ENCODE measurements around the gene GALNT18. TPM values are rescaled to one million over a fixed set of nuclear protein-coding genes. Genes with fewer than 3 reads are reported as not detected.

Gene GALNT18
- polyA plus RNA-seq, 1 donor from 2014 or later = 7.6 TPM

- TF ChIP-seq POLR2AphosphoS5 (IDR thresholded peaks at IDR 0.05) = no peak
- no peak for TF ChIP-seq SMC3 (conservative IDR thresholded peaks at IDR 0.05; ENCODE audit: poor library complexity)
- TF ChIP-seq, protein P1, sequence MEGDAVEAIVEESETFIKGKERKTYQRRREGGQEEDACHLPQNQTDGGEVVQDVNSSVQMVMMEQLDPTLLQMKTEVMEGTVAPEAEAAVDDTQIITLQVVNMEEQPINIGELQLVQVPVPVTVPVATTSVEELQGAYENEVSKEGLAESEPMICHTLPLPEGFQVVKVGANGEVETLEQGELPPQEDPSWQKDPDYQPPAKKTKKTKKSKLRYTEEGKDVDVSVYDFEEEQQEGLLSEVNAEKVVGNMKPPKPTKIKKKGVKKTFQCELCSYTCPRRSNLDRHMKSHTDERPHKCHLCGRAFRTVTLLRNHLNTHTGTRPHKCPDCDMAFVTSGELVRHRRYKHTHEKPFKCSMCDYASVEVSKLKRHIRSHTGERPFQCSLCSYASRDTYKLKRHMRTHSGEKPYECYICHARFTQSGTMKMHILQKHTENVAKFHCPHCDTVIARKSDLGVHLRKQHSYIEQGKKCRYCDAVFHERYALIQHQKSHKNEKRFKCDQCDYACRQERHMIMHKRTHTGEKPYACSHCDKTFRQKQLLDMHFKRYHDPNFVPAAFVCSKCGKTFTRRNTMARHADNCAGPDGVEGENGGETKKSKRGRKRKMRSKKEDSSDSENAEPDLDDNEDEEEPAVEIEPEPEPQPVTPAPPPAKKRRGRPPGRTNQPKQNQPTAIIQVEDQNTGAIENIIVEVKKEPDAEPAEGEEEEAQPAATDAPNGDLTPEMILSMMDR (IDR thresholded peaks at IDR 0.05; ENCODE audit: poor library complexity, severe bottlenecking) = no peak
- TF ChIP-seq REST (IDR thresholded peaks at IDR 0.05; ENCODE audit: borderline replicate concordance) = no peak
- TF ChIP-seq EZH2 (IDR thresholded peaks at IDR 0.05; ENCODE audit: borderline replicate concordance, insufficient read depth, low read length, poor library complexity, severe bottlenecking) = no peak
- no peak for TF ChIP-seq RAD21 (conservative IDR thresholded peaks at IDR 0.05)
- no peak for TF ChIP-seq TAF1 (IDR thresholded peaks at IDR 0.05; ENCODE audit: low read depth)
- TF ChIP-seq EP300 (conservative IDR thresholded peaks at IDR 0.05; ENCODE audit: poor library complexity, severe bottlenecking) = no peak
- no peak for TF ChIP-seq MXI1 (conservative IDR thresholded peaks at IDR 0.05; ENCODE audit: poor library complexity, severe bottlenecking)
- H3F3A ChIP-seq (ENCODE audit: insufficient read depth, low read length, poor library complexity, severe bottlenecking) = no peaks in the 10 kb centered on the region
- no peaks in the 10 kb centered on the region for H3K9me2 ChIP-seq (ENCODE audit: insufficient read depth, low read length)
- no peak overlapping the region for H2AFZ ChIP-seq (ENCODE audit: low read depth, low read length)
- no peak overlapping the region for H3K4me3 ChIP-seq (ENCODE audit: low read length)
- H3K9me3 ChIP-seq (ENCODE audit: low read length) = no peaks in the 10 kb centered on the region
- no peaks in the 10 kb centered on the region for H3K27me3 ChIP-seq (ENCODE audit: insufficient read depth, low read depth, low read length)
- H3K36me3 ChIP-seq (ENCODE audit: insufficient read depth, low read length) = no peaks in the 10 kb centered on the region
- H4K20me1 ChIP-seq (ENCODE audit: insufficient read depth) = no peaks in the 10 kb centered on the region
- no peak overlapping the region for H3K4me2 ChIP-seq (ENCODE audit: low read length)
- H3K9ac ChIP-seq (ENCODE audit: low read length) = no peak overlapping the region
- no peak overlapping the region for H3K27ac ChIP-seq (ENCODE audit: low read length)
- no peaks in the 10 kb centered on the region for H3K79me2 ChIP-seq (replicated peaks; ENCODE audit: insufficient read depth, low read length)
These were observed 13.0 kb downstream of the GALNT18 start for GRCh38 chr11:11608783-11609232.

DNA sequence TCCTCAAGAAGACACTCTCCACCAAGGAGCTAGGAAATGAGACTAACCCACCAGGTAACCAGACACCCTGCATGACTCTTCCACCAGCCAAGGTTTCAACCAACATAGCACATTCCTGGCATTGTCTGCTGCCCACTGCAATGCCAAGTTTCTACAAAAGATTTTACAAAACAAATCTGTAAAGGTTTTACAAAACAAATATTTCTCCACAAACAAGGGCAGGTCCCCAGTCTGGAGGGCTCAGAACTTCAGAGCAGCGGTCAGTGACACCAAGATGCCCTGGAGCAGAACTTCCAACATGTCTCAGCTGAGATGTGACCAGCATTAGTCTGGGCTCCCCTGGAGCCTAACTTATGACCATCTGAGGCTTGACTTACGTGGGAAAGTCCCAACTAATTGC, 14.0 kb downstream of the GALNT18 start:
- H4K20me1 ChIP-seq (ENCODE audit: insufficient read depth) = no peaks in the 10 kb centered on the region
- H3K4me3 ChIP-seq (ENCODE audit: low read length) = no peak overlapping the region
- no peaks in the 10 kb centered on the region for H3K9me2 ChIP-seq (ENCODE audit: insufficient read depth, low read length)
- no peak overlapping the region for H3K27ac ChIP-seq (ENCODE audit: low read length)
- H3K36me3 ChIP-seq (ENCODE audit: insufficient read depth, low read length) = no peaks in the 10 kb centered on the region
- H3K79me2 ChIP-seq (replicated peaks; ENCODE audit: insufficient read depth, low read length) = no peaks in the 10 kb centered on the region
- H3F3A ChIP-seq (ENCODE audit: insufficient read depth, low read length, poor library complexity, severe bottlenecking) = no peaks in the 10 kb centered on the region
- H3K9ac ChIP-seq (ENCODE audit: low read length) = no peak overlapping the region
- no peaks in the 10 kb centered on the region for H3K27me3 ChIP-seq (ENCODE audit: insufficient read depth, low read depth, low read length)
- H3K4me2 ChIP-seq (ENCODE audit: low read length) = no peak overlapping the region
- H2AFZ ChIP-seq (ENCODE audit: low read depth, low read length) = no peak overlapping the region
- no peaks in the 10 kb centered on the region for H3K9me3 ChIP-seq (ENCODE audit: low read length)
- TF ChIP-seq, protein P1 (IDR thresholded peaks at IDR 0.05; ENCODE audit: poor library complexity, severe bottlenecking) = no peak
- TF ChIP-seq POLR2AphosphoS5 (IDR thresholded peaks at IDR 0.05) (no peak), EP300 (conservative IDR thresholded peaks at IDR 0.05; ENCODE audit: poor library complexity, severe bottlenecking) (no peak), REST (IDR thresholded peaks at IDR 0.05; ENCODE audit: borderline replicate concordance) (no peak)

Data from neural cell (in vitro differentiated cells).